ENCODE data around the gene LOC101059915.

Gene LOC101059915

DNA sequence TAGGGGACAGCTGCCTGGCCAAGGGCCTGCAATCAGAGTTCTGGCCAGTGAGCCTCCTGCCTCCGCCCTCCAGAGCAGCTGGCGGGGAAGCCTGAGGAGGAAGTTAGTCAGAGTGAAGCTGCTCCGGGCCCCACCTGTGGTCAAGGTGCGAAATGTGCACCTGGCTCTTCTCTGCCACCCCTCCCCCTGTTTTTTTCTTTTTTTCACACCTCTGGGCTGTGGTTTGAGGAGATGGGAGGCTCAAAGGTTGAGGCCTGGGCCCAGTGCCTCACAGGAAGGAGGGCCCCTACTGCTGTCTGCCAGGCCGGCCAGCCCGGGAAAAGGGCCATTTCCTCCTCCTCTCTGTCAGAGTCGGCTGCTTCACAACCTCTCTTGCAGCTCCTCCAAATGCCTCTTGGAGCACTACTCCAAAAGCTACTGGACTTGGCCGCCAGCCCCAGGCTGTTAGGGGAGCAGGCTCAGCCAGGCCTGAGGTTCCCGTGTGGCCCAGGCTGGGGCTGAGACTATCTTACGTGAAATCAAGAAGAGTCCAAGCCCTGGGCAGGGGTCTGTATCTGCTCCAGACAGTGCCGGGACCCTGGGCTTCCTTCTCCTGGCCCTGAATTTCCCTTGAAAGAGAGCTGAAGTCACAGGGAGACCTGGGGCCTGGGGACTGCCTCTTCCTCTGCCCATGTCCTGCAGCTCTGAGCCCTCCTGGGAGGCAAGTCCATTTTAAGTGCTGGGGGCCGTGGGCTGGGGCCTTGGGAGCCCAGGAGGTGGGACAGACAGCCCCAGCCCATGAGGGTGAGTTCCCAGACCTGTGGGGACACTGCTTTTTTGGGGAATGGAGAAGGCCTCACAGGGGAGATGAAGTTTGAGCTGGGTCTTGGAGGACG is 44.5 kb upstream of the LOC101059915 start (continued):
- TF ChIP-seq, protein P1, sequence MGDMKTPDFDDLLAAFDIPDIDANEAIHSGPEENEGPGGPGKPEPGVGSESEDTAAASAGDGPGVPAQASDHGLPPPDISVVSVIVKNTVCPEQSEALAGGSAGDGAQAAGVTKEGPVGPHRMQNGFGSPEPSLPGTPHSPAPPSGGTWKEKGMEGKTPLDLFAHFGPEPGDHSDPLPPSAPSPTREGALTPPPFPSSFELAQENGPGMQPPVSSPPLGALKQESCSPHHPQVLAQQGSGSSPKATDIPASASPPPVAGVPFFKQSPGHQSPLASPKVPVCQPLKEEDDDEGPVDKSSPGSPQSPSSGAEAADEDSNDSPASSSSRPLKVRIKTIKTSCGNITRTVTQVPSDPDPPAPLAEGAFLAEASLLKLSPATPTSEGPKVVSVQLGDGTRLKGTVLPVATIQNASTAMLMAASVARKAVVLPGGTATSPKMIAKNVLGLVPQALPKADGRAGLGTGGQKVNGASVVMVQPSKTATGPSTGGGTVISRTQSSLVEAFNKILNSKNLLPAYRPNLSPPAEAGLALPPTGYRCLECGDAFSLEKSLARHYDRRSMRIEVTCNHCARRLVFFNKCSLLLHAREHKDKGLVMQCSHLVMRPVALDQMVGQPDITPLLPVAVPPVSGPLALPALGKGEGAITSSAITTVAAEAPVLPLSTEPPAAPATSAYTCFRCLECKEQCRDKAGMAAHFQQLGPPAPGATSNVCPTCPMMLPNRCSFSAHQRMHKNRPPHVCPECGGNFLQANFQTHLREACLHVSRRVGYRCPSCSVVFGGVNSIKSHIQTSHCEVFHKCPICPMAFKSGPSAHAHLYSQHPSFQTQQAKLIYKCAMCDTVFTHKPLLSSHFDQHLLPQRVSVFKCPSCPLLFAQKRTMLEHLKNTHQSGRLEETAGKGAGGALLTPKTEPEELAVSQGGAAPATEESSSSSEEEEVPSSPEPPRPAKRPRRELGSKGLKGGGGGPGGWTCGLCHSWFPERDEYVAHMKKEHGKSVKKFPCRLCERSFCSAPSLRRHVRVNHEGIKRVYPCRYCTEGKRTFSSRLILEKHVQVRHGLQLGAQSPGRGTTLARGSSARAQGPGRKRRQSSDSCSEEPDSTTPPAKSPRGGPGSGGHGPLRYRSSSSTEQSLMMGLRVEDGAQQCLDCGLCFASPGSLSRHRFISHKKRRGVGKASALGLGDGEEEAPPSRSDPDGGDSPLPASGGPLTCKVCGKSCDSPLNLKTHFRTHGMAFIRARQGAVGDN (CRISPR knock-in tag; IDR thresholded peaks at IDR 0.05): peak; percentile 65
- TF ChIP-seq ZNF317 (CRISPR knock-in tag; IDR thresholded peaks at IDR 0.05) (peak; percentile 86; the same call in 1 of the 2 replicates), ZFX (CRISPR knock-in tag; IDR thresholded peaks at IDR 0.05; ENCODE audit: low read depth) (peak; percentile 63; the same call in 1 of the 2 replicates), ZNF839 (CRISPR knock-in tag; IDR thresholded peaks at IDR 0.05; ENCODE audit: borderline replicate concordance) (no peak), ZNF337 (CRISPR knock-in tag; IDR thresholded peaks at IDR 0.05; ENCODE audit: borderline replicate concordance, low read depth) (no peak), MTA3 (CRISPR knock-in tag; IDR thresholded peaks at IDR 0.05) (no peak), TBX2 (CRISPR knock-in tag; IDR thresholded peaks at IDR 0.05; ENCODE audit: borderline replicate concordance) (0 out of 2 replicates have a peak, but pooled peaks have one; percentile 27), CTCF (CRISPR knock-in tag; IDR thresholded peaks at IDR 0.05) (peak; percentile 31; the same call in 1 of the 2 replicates), MXD3 (CRISPR knock-in tag; IDR thresholded peaks at IDR 0.05) (no peak), POLR2G (IDR thresholded peaks at IDR 0.05; ENCODE audit: low read depth, low read length) (0 out of 2 replicates have a peak, but pooled peaks have one; percentile 48), ZEB1 (IDR thresholded peaks at IDR 0.05; ENCODE audit: insufficient replicate concordance, low read depth) (peak; percentile 72), ETV5 (CRISPR knock-in tag; IDR thresholded peaks at IDR 0.05; ENCODE audit: borderline replicate concordance) (0 out of 2 replicates have a peak, but pooled peaks have one; percentile 17), YEATS4 (CRISPR knock-in tag; IDR thresholded peaks at IDR 0.05; ENCODE audit: borderline replicate concordance) (0 out of 2 replicates have a peak, but pooled peaks have one; percentile 23), ZFY (CRISPR knock-in tag; IDR thresholded peaks at IDR 0.05) (peak; percentile 58; the same call in 1 of the 2 replicates)
